GM21723 (cell line): ENCODE measurements around the gene SFRP5.

Experiments
- ATAC-seq: cut with Tn5 transposase; IDR thresholded peaks from one replicate; pipeline ENCODE4 v1.9.1; 2021; ENCODE audit warnings: mild to moderate bottlenecking, moderate library complexity; ENCODE audit not compliant: unreplicated experiment

SFRP5 gene, protein sequence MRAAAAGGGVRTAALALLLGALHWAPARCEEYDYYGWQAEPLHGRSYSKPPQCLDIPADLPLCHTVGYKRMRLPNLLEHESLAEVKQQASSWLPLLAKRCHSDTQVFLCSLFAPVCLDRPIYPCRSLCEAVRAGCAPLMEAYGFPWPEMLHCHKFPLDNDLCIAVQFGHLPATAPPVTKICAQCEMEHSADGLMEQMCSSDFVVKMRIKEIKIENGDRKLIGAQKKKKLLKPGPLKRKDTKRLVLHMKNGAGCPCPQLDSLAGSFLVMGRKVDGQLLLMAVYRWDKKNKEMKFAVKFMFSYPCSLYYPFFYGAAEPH

DNA sequence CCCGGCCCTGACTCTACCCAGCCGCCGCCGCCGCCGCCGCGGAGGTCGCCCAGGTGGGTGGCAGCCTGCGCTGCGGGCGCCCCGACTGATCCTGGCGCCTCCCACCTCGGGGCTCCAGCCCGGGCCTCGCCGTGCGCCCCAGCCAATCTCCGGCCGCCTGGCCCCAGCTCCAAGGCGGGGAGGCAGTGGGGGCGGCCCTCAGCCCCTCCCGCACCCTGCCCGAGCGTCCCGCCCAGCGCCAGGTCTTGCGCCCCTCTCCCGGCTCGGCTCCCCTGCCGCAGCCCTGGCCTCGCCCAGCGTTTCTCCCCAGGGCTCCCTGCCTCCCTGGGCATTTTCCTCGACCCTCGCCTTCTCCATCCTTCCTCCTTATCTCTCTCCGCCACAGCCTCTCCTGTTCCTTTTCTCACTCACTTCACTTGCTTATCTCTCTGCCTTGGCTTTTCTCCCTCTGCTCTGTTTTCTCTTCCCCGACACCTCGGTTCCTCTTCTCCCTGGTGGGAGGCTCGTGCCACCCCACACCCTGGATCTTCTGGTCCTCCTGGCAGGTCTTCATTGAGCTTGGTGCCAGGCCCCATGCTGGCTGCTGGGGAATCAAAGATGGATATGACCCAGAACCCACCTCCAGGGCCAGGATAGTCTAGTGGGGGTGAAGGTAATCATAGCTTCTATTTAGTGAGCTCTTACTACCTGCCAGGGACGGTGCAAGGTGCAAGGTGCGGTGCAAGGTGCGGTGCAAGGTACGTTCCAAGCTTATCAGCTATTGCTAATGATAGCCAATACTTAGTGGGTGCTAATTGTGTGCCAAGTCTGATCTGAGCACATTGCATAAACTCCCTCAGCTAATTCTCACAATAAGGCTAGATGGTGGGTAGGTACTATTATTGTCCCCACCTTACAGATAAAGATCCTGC, at the start of gene SFRP5:
TSS of gene SFRP5 (minus strand) at position 87 of the 911 bp plus-strand sequence. CDS start 166 bp downstream, outside the sequence.
- no peak for ATAC-seq

GRCh38 chr10:97820096-97820704, 48.4 kb upstream of the SFRP5 start:
- ATAC-seq, result no peak

DNA sequence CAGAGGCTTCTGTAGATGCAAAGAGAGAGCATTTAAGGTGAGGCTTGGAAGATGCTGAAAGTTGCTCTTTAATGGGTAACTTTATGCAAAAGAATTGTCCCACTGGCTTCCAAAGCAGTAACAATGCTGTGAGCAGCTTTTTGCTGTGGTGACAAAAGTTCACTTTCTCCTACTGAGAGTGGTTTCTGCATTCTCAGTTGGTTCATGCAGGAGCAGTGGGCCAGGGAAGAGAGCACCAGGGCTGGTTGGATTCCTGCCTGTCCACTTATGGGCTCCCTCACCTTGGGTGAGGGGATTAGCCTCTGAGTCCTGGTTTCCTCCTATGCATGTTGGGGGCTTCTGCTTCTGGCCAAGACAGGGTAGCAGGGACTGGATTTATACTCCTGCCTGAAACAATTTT, 46.8 kb upstream of the SFRP5 start:
- ATAC-seq, result no peak

DNA sequence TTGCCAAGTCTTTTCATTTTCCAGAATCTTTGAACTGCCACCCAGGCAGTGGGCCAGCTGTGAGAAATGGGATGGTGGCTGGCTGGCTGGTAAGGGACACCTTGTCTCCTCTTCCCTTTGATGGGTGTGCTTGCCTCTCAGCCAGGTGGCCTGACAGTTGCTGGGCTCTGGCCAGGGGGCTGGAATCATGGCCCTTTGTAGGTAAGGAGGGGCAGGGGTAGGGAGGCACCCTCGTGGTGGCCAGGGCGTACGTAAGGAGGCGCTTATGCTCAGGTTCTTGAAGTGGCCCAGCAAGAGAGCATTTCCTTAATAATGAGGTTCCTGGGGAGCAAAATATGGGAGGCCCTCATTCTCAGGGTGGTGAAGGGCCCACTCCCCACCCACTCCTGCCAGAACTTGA, 44.8 kb upstream of the SFRP5 start:
- no peak for ATAC-seq

GRCh38 chr10:97814996-97815395, 43.2 kb upstream of the SFRP5 start:
- ATAC-seq, result no peak

DNA sequence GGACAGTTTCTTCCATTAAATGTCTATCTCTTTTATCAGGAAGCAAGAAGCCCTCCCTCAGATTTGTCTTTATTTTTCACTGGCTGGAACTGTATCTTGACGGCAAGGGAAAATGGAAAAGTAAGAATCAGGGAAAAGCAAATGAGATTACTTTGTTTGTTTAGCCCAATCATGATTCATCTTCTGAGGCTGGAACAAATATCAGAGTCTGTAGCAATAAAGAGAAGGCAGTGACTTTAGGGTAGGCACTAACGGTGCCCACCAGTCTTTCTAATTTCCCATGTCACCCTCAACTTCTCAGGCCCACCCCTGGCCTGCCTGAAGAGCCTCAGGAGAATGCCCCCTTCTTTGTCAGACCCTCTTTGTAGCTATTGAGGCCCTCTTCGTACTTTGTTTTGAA, 41.5 kb upstream of the SFRP5 start:
- ATAC-seq, result no peak

GRCh38 chr10:97812696-97813095, 40.9 kb upstream of the SFRP5 start:
- no peak for ATAC-seq

GRCh38 chr10:97811958-97812357, 40.2 kb upstream of the SFRP5 start:
- no peak for ATAC-seq

DNA sequence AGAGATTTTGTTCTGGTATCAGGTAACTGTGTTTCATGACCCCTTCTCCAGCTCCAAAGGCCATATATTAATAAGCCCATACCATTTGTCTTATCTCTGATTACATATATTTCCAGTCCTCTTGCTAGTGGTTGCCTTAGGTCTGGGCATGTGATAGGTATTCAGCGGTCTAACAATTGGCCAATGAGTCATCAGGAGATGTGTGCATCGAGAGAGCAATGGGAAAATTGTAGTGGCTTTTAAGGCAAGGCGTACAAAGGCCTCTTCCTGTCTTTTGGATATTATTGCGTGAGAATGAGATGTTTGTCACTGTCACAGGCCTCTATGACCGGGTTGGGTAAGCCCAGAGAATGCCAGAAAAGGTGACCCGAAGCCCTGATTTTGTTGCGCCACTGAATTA, 38.6 kb upstream of the SFRP5 start:
- no peak for ATAC-seq

- ATAC-seq, result no peak
These were observed 34.1 kb upstream of the SFRP5 start for GRCh38 chr10:97805949-97806348.

GRCh38 chr10:97805096-97805884, 33.5 kb upstream of the SFRP5 start:
- no peak for ATAC-seq

GRCh38 chr10:97801422-97801821, 29.6 kb upstream of the SFRP5 start:
- no peak for ATAC-seq

DNA sequence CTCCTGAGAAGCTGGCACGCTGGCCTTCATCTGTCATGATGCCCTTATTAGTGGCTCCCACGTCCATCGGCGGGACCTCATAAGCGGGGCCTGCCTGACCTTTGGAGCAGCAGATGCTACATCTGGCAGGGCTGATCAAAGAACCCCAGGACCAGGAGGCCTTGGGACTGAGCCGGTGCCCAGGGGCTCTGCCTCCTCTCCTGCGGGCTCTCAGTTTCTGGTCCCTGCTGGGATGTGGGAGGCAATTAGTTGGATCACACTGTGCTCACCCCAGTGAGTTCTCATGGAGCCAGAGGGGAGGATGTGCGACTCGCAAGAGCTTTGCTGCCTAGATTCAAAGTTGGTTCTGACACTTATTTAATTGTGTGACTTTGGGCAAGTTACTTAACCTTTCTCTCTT, 28.7 kb upstream of the SFRP5 start:
- no peak for ATAC-seq

- ATAC-seq, result no peak
These were observed 27.3 kb upstream of the SFRP5 start for GRCh38 chr10:97798958-97799610.

DNA sequence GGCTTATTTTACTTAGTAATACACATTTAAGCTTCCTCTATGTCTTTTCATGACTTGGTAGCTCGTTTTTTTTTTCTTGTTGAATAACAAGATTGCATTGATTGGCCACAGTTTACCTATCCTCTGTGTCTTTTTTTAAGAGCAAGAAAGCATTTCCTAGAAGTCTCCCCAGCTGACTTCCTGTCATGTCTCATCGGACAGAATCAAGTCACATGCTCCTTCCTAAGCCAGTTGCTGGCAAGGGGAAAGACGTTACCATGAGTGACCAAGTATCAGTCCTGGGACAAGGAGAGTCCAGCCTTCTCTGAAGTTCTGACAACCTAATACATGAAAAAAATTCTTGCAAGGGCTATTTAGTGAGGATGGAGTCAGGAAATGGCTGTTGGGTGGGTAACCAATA, 24.9 kb upstream of the SFRP5 start:
- no peak for ATAC-seq

DNA sequence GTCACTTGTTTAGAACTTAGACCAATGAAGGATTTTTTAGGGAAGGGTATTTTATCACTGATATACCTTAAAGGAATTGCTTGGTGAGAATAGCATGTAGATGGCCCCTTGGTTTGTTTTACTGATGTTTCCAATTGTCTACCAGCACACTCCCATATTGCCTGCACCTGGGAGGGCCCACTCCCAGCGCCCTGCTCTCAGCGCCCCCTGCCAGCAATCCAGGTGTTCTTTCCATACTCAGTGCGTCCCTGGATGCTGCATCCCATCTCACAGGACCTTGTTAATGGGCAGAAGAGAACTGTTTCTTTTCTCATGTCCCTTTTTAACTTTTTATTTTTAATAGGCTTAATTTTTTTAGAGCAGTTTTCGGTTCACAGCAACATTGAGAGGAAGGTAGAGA, 24.1 kb upstream of the SFRP5 start:
- ATAC-seq, result no peak

- no peak for ATAC-seq
These were observed 20.3 kb upstream of the SFRP5 start for GRCh38 chr10:97791824-97792721.

- ATAC-seq, result no peak
These were observed 18.1 kb upstream of the SFRP5 start for GRCh38 chr10:97789770-97790397.
